ENCODE results near the gene CD300LD.
"Not testable (repeated sequence)": the region's sequence is repeated elsewhere in the genome, so short reads cannot be mapped to it uniquely, and the experiment has no call there.

The CD300LD gene

DNA sequence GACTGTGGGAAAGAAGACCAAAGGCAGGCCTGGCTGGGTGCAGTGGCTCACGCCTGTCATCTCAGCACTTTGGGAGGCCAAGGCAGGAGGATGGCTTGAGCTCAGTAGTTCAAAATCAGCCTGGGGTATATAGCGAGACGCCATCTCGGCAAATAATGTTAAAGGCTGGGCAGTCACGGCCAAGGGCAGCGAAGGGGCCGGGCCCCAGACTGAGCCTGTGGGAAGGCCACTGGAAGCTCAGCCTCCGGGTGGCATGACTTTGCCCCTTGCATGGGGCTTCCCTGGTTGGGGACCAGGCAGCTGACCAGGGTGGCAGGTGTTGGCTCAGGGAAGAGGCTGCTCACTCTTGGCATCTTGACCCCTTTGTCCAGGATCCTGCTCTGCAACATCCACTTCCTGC lies 14.0 kb upstream of the CD300LD start:
- DNase-seq (ENCODE audit: low spot score): no peak

DNA sequence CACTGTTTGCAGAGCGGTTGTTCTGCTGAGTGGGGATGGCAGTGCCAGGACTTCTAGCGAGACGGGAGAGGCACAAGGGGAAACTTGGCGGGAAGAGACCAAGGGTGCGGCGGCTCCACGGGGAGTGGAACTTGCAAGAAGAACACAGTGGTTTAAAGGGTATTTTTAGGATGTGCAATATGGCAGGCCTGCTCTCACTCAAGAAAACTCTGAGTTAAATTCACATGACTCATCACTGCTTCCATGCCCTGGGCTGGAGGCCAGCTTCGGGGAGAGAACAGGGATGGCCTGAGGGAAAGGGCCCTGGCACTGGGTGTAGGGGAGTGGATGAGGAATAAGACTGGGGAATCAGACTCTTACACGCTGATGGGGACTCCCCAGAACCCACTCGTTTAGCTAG lies 13.3 kb upstream of the CD300LD start:
- DNase-seq (ENCODE audit: low spot score): no peak

DNA sequence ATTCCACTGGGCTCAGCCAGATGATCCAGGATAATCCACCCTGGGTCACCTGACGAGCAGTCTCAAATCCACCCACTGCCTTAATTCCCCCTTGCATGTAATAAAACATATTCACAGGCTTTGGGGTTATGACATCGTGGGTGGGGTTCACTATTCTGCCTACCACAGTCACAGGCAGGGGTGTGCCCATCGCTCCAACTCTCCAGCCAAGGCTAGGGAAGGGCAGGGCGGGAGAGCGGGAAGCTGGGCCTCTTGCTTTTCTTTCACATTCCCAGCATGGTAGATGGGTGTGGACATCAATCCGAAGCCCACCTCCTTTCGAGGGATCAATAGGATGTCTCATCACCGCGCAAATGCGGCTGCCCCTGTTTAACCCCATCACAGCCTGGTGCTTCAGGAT lies 12.7 kb upstream of the CD300LD start:
- no peak for DNase-seq (ENCODE audit: low spot score)

DNA sequence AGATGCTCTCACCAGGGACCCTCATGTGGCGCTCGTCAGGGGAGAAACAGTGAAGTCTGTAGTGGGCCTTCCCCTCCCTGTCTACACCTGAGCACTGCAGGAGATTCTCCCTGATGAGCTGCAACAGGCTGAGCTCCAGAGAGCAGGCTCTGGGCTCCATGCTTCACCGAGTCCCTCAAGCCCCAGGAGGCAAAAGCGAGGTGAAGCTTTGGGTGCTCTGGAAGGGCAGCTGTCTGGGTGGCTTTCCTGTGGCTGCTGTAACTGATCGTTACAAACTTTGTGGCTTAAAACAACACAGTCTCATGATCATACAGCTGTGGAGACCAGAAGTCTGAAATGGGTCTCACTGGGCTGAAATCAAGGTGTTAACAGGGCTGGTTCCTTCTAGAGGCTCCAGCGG lies 12.1 kb upstream of the CD300LD start:
- no peak for DNase-seq (ENCODE audit: low spot score)

DNA sequence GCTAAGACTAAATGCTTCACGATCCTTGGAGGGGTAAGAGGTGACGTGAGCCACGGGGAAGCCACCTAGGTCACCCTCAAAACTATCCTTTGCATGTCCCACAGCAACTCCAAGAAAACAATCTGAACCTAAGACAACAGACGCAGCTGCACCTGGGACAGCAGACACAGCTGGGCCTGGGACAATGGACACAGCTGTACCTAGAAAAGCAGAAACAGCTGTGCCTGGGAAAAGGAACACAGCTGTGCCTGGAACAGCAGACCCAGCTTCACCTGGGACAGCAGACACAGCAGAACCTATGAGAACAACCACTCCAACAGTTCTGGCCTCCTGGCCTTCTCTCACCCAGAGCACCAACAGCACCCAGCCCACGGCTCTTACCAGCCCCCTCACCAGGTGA lies 11.7 kb upstream of the CD300LD start:
- DNase-seq (ENCODE audit: low spot score): no peak

DNA sequence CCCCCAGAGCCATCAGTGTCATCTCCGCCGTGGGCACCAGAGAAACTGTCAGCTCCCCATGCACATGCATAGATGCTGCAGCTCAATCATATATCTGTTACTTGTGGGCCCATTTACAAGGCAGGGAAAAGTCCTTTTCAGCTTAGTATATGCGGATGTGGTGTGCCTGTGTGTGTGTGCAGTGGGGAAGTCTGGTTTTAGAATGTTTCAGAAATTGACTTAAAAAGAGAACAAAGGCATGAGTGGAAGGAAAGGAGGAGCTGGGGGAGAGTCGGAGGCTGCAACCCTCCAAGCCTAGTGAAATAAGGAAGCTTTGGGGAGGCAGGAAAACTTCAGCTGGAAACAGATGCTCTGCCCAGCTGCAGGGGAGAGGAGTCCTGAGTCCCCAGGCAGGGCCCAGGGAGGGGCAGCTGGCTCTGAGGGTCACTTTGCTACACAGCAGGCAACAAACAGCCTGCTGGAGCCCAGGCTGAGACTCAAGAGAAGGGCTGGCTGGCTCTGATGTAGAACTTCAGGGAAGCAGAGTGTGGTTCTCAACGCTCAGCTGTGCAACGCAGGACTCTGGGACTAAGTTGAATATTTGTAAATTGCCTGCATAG lies 11.1 kb upstream of the CD300LD start:
- no peak for DNase-seq (ENCODE audit: low spot score)

DNA sequence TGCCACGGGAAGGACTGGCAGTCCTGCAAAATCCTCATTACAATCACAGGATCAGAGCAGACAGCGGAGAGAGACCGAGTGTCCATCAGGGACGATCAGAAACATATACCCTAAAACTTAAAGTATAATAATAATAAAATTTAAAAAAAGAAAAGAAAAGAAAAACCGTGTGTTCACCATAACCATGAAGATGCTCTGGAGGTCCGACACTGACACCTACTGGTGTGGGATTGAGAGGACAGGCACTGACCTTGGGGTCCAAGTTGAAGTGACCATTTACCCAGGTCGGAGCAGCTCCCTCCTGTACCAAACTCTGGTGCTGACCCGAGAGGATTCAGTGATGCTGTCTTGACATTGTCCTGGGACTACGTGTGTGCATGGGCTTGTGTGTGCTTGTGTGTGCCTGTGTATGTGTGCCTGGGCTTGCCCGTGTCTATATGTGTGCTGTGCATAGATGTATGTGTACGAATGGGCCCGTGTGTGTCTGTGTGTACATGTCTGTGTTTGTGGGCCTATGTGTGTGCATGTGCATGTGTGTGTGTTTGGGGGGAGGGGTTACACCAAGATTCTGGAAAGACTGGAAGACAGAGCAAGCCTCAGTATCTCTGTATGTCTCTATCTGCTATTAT lies 10.0 kb upstream of the CD300LD start:
- peak; percentile 35 for DNase-seq (ENCODE audit: low spot score)

DNA sequence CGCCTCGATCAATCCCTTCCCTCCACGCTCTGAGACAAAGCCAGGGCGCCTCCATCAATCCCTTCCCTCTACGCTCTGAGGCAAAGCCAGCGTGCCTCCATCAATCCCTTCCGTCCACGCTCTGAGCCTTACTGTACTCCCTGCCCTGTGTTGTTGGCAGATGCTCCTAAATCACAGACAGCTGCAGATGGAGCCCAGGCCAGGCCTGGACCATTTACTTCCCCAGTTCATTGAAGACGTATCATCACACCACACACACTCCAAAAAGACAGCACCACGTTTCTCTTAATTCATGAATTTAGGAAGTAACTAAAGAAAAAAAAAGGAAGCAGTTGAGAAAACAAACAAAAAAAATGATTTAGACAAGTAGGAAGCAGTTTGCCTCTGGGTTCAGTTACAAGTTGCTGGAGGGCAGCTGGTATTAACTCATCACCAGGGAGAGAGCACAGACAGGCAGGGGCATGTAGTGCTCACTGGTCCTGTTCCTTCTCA lies 7.4 kb upstream of the CD300LD start:
- DNase-seq (ENCODE audit: low spot score): no peak

DNA sequence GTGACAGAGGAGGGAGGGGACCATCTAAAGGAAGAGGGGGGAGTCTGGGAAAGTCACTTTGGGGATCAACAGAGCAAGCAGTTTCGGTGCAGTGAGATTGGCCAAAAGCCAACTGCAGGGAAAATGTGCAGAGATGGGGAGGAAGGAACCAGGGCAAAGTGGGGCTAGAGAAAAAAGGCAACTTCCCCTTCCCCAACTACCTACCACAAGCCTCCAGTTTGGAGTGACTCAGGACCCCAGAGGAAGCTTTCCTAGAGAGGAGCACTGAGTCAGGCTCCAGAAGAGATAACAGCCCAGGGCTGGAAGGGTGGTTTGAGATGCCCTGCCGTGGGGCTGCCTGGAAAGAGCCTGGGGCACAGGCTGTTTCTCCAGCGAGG lies 6.9 kb upstream of the CD300LD start:
- no peak for DNase-seq (ENCODE audit: low spot score)

DNA sequence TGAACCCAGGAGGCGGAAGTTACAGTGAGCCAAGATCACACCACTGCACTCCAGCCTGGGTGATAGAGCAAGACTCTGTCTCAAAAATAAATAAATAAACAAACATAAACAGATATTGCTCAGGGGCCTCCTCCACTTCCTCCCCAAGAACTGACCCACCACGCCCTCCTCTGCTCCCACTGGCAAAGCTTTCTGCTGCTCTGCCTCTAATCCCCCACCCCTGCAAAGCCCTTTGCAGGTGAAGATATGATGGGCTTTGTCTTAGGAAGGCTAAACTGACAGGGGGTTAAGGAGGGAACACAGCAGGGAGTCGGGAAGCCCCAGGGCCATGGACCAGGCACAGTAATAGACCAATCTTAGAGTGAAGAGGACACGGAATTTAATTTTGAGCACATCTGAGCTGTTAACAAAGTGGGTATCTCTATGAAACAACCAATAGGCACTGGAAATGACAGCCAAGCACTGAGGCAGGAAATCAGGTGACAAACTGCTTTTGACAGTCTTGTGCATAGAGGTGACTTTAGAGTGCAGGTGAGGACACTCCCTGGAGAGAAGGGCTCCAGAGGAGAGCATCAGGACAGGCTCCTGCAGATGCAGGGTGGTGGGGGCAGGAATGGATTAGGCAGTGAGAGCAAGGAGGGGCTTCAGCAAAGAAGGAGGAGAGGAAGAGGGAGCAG lies 6.4 kb upstream of the CD300LD start:
- DNase-seq (ENCODE audit: low spot score): no peak

DNA sequence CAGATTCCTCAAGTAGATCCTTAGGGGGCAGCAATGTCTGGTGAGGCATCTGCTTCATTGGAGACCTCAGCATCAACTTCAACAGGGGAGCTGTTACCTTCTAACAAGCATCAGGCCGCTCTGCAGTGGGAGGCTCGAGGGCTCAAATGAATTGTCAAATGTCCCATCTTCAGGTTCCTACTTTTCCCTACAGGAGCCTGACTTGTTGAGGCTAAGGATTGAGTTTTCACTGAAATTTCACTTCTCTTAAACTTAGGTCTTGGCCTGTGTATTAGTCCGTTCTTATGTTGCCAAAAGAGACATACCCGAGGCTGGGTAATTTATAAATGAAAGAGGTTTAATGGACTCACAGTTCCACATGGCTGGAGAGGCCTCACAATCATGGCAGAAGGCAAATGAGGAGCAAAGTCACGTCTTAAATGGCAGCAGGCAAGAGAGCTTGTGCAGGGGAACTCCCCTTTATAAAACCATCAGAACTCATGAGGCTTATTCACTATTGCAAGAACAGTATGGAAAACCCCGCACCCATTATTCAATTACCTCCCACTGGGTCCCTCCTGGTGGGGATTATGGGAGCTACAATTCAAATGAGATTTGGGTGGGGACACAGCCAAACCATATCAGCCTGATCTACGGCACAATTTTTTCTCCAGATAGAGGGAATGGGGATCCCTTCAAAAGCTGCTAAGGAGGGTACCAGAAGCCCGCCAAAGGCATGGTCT lies 5.1 kb upstream of the CD300LD start:
- DNase-seq (ENCODE audit: low spot score): no peak

DNA sequence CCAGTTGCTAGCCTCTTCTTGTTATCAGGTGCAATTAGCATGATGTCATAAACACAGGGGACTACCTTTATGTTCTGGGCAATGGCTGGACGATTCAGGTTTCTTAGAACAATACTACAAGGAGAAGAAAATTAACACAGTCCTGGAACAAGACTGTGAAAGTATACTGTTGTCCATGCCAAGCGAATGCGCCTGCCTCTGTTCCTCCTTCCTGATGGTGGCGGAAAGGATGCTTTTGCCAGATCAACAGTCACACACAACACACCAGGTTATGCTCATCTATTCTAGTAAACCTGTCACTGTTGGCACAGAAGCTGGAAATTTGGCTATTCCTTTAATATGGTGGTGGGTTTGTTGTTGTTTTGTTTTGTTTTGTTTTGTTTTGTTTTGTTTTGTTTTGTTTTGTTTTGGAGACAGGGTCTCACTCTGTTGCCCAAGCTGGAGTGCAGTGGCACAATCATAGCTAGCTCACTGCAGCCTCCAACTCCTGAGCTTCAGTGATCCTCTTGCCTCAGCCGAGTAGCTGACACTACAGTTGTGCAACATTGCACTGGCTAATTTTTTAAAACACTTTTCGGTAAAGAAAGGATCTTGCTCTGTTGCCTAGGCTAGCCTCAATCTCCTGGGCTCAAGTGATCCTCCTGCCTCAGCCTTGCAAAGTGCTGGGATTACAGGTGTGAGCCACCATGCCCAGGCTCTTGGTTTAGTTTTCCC lies 3.1 kb upstream of the CD300LD start:
- no peak for DNase-seq (ENCODE audit: low spot score)

DNA sequence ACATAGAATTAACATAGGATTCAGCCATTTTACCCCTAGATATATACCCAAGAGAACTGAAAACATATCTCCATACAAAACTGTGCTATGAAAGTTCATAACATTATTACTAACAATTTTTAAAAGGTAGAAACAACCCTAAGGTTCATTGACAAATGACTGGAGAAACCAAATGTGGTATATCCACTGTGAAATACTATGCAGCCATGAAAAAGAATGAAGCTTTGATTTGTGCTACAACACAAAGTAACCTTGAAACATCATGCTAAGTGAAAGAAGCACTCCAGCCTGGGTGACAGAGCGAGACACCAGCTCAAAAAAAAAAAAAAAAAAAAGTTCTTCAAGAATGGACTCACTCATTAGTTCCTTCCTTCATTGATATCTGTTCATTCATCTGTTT lies 580 bp downstream of the CD300LD start:
- DNase-seq (ENCODE audit: low spot score): no peak

DNA sequence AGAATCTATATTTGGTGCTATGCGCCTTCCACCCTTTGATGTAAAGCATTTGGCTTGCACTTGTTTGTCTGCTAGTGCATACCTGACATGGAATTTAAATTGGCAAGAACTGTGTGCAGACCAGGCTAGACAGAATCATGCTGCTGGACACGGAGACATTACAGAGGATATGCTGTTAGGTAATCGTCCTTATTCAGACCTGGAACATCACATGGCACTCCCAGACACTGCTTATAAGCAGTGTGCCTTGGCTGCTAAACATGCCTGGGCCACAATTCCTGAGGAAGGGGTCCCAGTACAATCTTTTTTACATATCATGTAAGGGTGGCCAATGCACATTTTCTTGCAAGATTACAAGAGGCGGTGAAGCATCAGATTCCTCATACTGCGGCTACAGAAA lies 6.4 kb downstream of the CD300LD start:
- DNase-seq (ENCODE audit: low spot score): no peak

DNA sequence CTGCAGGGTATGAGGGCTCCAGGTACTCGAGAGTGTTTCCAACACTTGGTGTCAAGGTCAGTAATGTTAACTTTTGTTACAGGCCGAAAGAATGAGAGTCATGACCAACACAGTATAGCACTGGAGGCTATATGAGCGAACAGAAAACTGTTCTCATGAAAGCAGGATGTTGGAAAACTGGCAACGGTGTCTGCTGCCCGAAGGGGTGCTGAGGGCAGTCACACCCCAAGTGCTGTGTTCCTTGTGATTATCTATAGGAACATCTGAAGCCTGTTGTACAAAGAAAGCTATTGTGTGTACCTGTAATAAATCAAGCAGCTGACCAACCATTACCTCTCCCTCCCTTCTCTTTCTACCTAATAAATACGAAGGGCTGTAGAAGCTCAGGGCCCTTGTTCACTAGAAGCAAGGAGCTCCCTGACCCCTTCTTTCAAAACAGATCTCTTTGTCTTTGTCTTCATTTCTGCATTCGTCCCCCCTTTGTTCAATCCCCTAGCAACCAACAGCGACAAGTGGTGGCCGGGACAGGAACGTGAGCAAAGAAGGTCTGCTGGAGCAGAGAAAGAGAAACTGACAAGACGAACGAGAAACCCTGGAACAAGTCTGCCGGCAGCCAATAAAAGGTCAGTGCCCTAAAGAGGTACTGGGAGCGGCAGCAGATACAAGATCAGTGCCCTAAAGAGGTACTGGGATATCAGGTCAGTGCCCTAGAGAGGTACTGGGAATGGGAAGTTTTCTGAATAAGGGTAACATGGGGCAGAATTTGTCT lies 7.6 kb downstream of the CD300LD start:
- no peak for DNase-seq (ENCODE audit: low spot score)

DNA sequence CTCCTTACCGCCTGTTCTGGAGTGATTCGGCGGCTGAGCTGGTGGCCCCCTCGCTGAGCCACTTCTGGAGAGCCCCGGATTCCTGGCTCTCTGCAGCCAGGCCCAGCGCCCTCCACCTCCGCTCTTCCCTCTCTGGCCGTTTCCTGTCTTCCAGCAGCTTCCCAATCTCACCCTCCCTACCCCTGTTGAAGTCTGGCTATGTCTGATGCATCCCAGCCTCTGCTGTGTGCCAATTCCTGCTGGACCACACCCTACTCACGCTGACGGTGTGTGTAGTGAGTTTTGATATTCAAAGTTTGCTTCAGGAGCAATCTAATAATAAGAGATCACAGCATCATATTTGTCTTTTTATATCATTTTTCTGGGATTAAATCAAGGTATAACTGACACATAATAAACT lies 9.4 kb downstream of the CD300LD start:
- no peak for DNase-seq (ENCODE audit: low spot score)

DNA sequence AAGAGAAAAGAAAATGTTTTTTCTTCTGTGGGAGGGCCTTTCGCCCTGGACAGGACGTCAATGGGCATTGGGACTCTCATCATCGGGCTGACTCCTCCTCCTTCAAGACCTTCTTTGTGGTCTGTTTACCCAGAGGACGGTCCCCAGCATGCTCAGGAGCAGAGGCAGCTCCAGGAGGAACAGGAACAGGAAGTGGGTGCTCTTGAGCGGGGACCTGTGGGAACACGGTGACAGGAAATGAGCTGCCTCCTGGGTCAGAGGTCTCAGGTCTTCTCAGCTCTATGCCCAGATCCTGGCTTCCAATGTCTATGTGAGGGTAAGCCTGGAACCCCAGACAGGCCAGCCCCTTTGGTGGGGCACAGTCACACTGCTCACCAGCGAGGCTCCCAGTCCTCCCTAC lies 12.2 kb downstream of the CD300LD start:
- no peak for DNase-seq (ENCODE audit: low spot score)

DNA sequence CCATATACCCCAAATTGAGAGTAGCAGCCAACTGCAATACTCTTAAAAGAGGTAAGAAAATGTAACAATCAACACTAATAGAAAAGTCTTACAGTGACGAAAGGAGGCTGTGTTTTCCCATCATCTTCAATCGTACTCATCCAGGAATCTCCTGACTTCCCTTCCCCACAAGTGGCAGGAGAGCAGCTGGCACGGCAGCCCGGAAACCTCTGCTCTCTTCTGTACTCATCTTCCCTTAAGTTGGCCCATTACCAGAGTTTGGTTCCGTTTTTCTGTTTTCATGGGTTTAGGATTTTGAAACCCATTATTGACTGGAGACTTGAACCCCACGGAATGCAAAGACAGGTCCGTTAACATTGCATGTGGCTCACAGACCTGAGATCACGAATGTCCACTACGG lies 13.1 kb downstream of the CD300LD start:
- no peak for DNase-seq (ENCODE audit: low spot score)

DNA sequence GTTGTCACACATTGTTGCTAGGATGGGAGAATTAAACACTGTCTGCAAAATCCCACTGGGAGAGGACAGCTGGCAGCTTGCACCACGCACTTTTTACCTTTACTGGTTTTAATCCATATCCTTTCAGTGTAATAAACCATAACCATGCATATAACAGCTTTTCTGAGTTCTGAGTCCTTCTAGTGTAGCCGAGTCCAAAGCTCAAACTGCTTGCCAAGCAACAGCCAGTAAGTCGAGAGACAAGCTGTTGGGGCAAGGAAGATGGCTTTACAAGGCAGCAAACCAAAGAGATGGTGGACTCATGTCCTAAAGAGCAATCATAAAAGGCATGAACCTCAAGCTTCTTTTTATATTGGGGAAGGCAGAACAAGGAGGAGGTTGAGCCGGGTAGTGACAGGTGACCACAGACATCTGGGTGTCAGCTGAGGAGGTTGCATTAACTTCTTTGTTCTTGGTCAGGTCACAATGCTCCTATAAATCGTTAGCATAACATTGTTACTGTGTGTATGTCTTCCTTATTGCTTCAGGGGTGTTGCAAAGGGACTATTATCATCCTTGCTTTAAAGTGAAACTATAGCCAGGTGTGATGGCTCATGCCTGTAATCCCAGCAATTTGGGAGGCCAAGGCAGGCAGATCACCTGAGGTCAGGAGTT lies 17.5 kb downstream of the CD300LD start:
- no peak for DNase-seq (ENCODE audit: low spot score)

DNA sequence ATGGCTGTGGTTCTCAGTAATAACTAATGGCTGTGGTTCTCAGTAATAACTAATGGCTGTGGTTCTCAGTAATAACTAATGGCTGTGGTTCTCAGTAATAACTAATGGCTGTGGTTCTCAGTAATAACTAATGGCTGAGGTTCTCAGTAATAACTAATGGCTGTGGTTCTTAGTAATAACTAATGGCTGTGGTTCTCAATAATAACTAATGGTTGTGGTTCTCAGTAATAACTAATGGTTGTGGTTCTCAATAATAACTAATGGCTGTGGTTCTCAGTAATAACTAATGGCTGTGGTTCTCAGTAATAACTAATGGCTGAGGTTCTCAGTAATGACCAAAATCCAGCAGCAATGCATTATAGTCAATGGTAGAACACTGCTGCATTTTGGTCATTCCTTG lies 18.4 kb downstream of the CD300LD start:
- not testable (repeated sequence) for DNase-seq (ENCODE audit: low spot score)

DNA sequence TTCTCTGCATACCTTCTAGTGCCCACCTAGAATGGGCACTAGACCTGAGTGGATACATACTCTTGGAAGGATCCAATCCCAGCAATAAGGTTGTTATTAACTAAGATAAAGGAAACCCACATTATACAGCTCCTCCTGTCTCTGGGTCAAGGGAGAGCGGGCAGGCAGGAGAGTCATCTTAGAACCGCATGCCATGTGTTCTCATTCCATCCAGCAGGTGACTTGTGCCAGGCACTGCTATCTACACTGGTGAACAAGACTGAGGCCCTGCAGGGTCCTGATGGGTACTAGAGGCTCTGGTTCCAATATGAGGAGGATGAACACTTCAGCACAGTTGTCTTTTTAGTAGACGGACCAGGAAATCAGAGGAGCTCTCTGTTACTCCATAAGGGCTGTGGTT lies 18.9 kb downstream of the CD300LD start:
- no peak for DNase-seq (ENCODE audit: low spot score)

Data from RKO (cell line).